ENCODE measurements around the gene TBCD. TPM values are rescaled to one million over a fixed set of nuclear protein-coding genes. Genes with fewer than 3 reads are reported as not detected.
A peak's percentile ranks its signal among the peaks of the same experiment; 100 is the strongest.
"Not testable (repeated sequence)": the region's sequence is repeated elsewhere in the genome, so short reads cannot be mapped to it uniquely, and the experiment has no call there.

The TBCD gene
- total RNA-seq, 2 experiments from 2014 or later, result 74.5 to 76.9 TPM

- Mint-ChIP-seq H3K4me1 (no peaks in the 10 kb centered on the region), H3K9me3 (peaks cover 31% of the 10 kb centered on the region), H3K27ac (no peak overlapping the region), H3K36me3 (peaks cover 69% of the 10 kb centered on the region), H3K4me3 (no peak overlapping the region), H3K27me3 (no peaks in the 10 kb centered on the region)
- DNase-seq, result no peak
Observed at GRCh38 chr17:82948081-82948511, 196.2 kb downstream of the TBCD start.

- no peak for DNase-seq
- peaks cover 34% of the 10 kb centered on the region for H3K9me3 Mint-ChIP-seq
Observed at GRCh38 chr17:82948957-82949356, 197.1 kb downstream of the TBCD start.

GRCh38 chr17:82949361-82949760 is 197.5 kb downstream of the TBCD start:
- Mint-ChIP-seq H3K9me3 (peaks cover 34% of the 10 kb centered on the region), H3K27ac (peak overlapping the region; percentile 4), H3K36me3 (peaks cover 69% of the 10 kb centered on the region), H3K27me3 (no peaks in the 10 kb centered on the region), H3K4me1 (no peaks in the 10 kb centered on the region), H3K4me3 (no peak overlapping the region)
- no peak for DNase-seq

More at GRCh38 chr17:82948957-82949356, 197.1 kb downstream of the TBCD start:
- Mint-ChIP-seq H3K27me3 (no peaks in the 10 kb centered on the region), H3K4me1 (no peaks in the 10 kb centered on the region), H3K27ac (peak overlapping the region; percentile 4), H3K4me3 (no peak overlapping the region), H3K36me3 (peaks cover 69% of the 10 kb centered on the region)

- Mint-ChIP-seq H3K27me3 (no peaks in the 10 kb centered on the region), H3K4me3 (no peak overlapping the region), H3K36me3 (peaks cover 69% of the 10 kb centered on the region), H3K9me3 (peaks cover 33% of the 10 kb centered on the region), H3K4me1 (no peaks in the 10 kb centered on the region), H3K27ac (no peak overlapping the region)
- DNase-seq, result no peak
Observed at GRCh38 chr17:82949984-82950383, 198.1 kb downstream of the TBCD start.

- no peak overlapping the region for H3K27ac Mint-ChIP-seq
- peaks cover 69% of the 10 kb centered on the region for H3K36me3 Mint-ChIP-seq
- no peaks in the 10 kb centered on the region for H3K27me3 Mint-ChIP-seq
- DNase-seq, result no peak
- H3K4me3 Mint-ChIP-seq, result no peak overlapping the region
- H3K9me3 Mint-ChIP-seq, result peaks cover 31% of the 10 kb centered on the region
- H3K4me1 Mint-ChIP-seq, result no peaks in the 10 kb centered on the region
Observed at GRCh38 chr17:82950525-82951102, 198.7 kb downstream of the TBCD start.

GRCh38 chr17:82952019-82952418 is 200.2 kb downstream of the TBCD start:
- no peak for DNase-seq
- H3K36me3 Mint-ChIP-seq, result peaks cover 65% of the 10 kb centered on the region
- peaks cover 23% of the 10 kb centered on the region for H3K9me3 Mint-ChIP-seq
- H3K4me3 Mint-ChIP-seq, result no peak overlapping the region
- H3K27ac Mint-ChIP-seq, result no peak overlapping the region
- no peaks in the 10 kb centered on the region for H3K27me3 Mint-ChIP-seq
- H3K4me1 Mint-ChIP-seq, result no peaks in the 10 kb centered on the region

- DNase-seq, H3K27me3 Mint-ChIP-seq, H3K4me1 Mint-ChIP-seq, H3K27ac Mint-ChIP-seq, H3K4me3 Mint-ChIP-seq: not testable (repeated sequence)
- peaks cover 23% of the 10 kb centered on the region for H3K9me3 Mint-ChIP-seq
- H3K36me3 Mint-ChIP-seq, result peaks cover 50% of the 10 kb centered on the region
Observed at GRCh38 chr17:82955106-82955505, 203.2 kb downstream of the TBCD start.

GRCh38 chr17:82955627-82956026 is 203.8 kb downstream of the TBCD start:
- H3K9me3 Mint-ChIP-seq, result peaks cover 23% of the 10 kb centered on the region
- H3K36me3 Mint-ChIP-seq, result peaks cover 46% of the 10 kb centered on the region
- not testable (repeated sequence) for H3K4me1 Mint-ChIP-seq, H3K27me3 Mint-ChIP-seq, H3K4me3 Mint-ChIP-seq, H3K27ac Mint-ChIP-seq, DNase-seq

- H3K36me3 Mint-ChIP-seq, result peaks cover 46% of the 10 kb centered on the region
- H3K4me1 Mint-ChIP-seq, result no peaks in the 10 kb centered on the region
- no peak overlapping the region for H3K4me3 Mint-ChIP-seq
- H3K27ac Mint-ChIP-seq, result no peak overlapping the region
- H3K27me3 Mint-ChIP-seq, result no peaks in the 10 kb centered on the region
- peaks cover 23% of the 10 kb centered on the region for H3K9me3 Mint-ChIP-seq
- no peak for DNase-seq
Observed at GRCh38 chr17:82956146-82956725, 204.4 kb downstream of the TBCD start.

GRCh38 chr17:82956726-82957468 is 205.0 kb downstream of the TBCD start:
- Mint-ChIP-seq H3K27me3 (no peaks in the 10 kb centered on the region), H3K9me3 (peaks cover 23% of the 10 kb centered on the region), H3K27ac (no peak overlapping the region), H3K4me1 (no peaks in the 10 kb centered on the region), H3K4me3 (no peak overlapping the region), H3K36me3 (peaks cover 44% of the 10 kb centered on the region)
- DNase-seq, result no peak

- H3K9me3 Mint-ChIP-seq, result peaks cover 23% of the 10 kb centered on the region
- H3K27me3 Mint-ChIP-seq, result no peaks in the 10 kb centered on the region
- H3K36me3 Mint-ChIP-seq, result peaks cover 41% of the 10 kb centered on the region
- no peak overlapping the region for H3K4me3 Mint-ChIP-seq
- H3K27ac Mint-ChIP-seq, result no peak overlapping the region
- no peak for DNase-seq
- H3K4me1 Mint-ChIP-seq, result no peaks in the 10 kb centered on the region
Observed at GRCh38 chr17:82957469-82957795, 205.6 kb downstream of the TBCD start.

- Mint-ChIP-seq H3K9me3 (peaks cover 18% of the 10 kb centered on the region), H3K27me3 (no peaks in the 10 kb centered on the region), H3K27ac (no peak overlapping the region), H3K36me3 (peaks cover 35% of the 10 kb centered on the region), H3K4me1 (no peaks in the 10 kb centered on the region), H3K4me3 (no peak overlapping the region)
- no peak for DNase-seq
Observed at GRCh38 chr17:82957961-82958561, 206.2 kb downstream of the TBCD start.

- no peak overlapping the region for H3K27ac Mint-ChIP-seq
- peaks cover 3% of the 10 kb centered on the region for H3K4me1 Mint-ChIP-seq
- peaks cover 22% of the 10 kb centered on the region for H3K36me3 Mint-ChIP-seq
- no peak overlapping the region for H3K4me3 Mint-ChIP-seq
- DNase-seq, result no peak
- H3K27me3 Mint-ChIP-seq, result no peaks in the 10 kb centered on the region
- H3K9me3 Mint-ChIP-seq, result peaks cover 8% of the 10 kb centered on the region
Observed at GRCh38 chr17:82959242-82959930, 207.5 kb downstream of the TBCD start.

GRCh38 chr17:82959990-82960418 is 208.1 kb downstream of the TBCD start:
- H3K9me3 Mint-ChIP-seq, result peaks cover 2% of the 10 kb centered on the region
- no peak for DNase-seq
- no peaks in the 10 kb centered on the region for H3K27me3 Mint-ChIP-seq
- H3K4me3 Mint-ChIP-seq, result no peak overlapping the region
- no peak overlapping the region for H3K27ac Mint-ChIP-seq
- peaks cover 3% of the 10 kb centered on the region for H3K4me1 Mint-ChIP-seq
- peaks cover 16% of the 10 kb centered on the region for H3K36me3 Mint-ChIP-seq

Data from activated naive CD8-positive, alpha-beta T cell treated with anti-CD3 and anti-CD28 coated beads for 36 hours (primary cell).